NCI-H82 (cell line): ENCODE measurements around the gene LURAP1L.
"Not testable (repeated sequence)": the region's sequence is repeated elsewhere in the genome, so short reads cannot be mapped to it uniquely, and the experiment has no call there.

Experiments used
- DNase-seq: peaks from one replicate; lab custom pipeline; 2025; lab: John Stamatoyannopoulos, UW

LURAP1L gene

GRCh38 chr9:12860998-12861397, 86.2 kb downstream of the LURAP1L start:
- DNase-seq, result no peak

GRCh38 chr9:12862611-12863410, 88.0 kb downstream of the LURAP1L start:
- DNase-seq, result no peak

- DNase-seq, result no peak
Measured at GRCh38 chr9:12863618-12864017, 88.8 kb downstream of the LURAP1L start.

GRCh38 chr9:12865380-12865779, 90.6 kb downstream of the LURAP1L start:
- DNase-seq, result not testable (repeated sequence)
